HG03135 (cell line): Measurements from ENCODE around the gene GNG13.
"Not testable (repeated sequence)": the region's sequence is repeated elsewhere in the genome, so short reads cannot be mapped to it uniquely, and the experiment has no call there.

Experiments
- ATAC-seq: cut with Tn5 transposase; IDR thresholded peaks from one replicate; pipeline ENCODE4 v1.9.1; 2021; ENCODE audit warnings: mild to moderate bottlenecking, moderate library complexity; ENCODE audit not compliant: unreplicated experiment

The GNG13 gene

GRCh38 chr16:780296-780695 is 20.2 kb downstream of the GNG13 start:
- ATAC-seq, result no peak

- no peak for ATAC-seq
Measured at GRCh38 chr16:779561-779960, 21.0 kb downstream of the GNG13 start.

DNA sequence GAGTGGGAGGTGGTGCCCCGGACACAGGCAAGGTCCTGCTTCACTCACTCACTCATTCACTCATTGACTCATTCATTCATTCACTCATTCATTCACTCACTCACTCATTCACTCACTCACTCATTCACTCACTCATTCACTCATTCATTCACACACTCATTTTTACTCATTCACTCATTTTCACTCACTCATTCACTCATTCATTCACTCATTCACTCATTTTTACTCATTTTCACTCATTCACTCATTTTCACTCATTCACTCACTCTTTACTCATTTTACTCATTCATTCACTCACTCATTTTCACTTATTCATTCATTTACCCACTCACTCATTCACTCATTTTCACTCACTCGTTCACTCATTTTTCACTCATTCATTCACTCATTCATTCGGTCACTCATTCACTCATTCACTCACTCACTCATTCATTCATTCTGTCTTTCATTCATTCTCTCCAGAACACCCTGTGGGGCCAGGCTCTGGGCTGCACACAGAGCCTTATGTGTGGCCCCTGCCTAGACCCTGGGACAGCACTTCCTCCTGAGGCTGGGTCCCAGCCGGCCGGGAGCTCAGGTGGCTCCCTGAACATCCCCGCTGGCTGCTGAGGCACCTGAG is 21.5 kb downstream of the GNG13 start:
- no peak for ATAC-seq

DNA sequence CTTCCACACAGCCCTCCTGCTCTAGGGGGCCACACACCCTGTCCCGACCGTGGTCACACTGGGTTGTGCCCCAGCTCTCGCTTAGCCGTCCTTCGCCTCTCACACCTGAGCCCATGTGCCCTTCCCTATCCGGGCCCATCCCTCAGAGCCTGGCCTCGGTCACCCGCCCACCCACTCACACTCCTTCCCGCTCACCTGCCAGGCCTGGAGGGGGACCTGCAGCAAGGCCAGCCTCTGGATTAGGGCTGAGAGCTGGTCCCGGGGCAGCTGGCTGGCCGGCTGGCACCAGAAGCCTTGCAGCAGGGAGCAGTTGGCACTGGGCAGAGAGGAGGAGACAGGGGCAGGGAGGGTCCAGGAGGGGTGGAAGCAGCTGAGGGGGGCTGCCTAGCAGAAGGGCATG is 22.1 kb downstream of the GNG13 start:
- ATAC-seq, result no peak

DNA sequence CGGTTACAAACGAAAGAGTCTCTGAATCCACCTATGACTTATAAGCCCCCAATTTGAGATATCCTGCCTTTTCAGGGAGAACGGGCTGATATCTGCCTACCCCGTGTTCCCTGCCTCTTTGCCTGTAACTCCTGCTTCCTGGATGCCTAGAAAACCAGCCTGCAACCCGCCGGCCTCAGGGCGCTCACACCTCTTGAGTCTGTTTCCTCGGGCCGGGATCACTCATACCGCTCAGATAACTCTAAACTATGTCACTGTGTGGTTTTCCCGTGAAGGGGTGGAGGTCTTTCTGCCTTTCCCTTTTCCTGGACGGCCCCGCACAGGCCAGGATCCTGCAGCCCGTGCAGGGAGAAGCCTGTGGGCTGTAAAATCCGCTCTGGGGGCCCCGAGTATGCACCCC is 22.7 kb downstream of the GNG13 start:
- ATAC-seq, result no peak

DNA sequence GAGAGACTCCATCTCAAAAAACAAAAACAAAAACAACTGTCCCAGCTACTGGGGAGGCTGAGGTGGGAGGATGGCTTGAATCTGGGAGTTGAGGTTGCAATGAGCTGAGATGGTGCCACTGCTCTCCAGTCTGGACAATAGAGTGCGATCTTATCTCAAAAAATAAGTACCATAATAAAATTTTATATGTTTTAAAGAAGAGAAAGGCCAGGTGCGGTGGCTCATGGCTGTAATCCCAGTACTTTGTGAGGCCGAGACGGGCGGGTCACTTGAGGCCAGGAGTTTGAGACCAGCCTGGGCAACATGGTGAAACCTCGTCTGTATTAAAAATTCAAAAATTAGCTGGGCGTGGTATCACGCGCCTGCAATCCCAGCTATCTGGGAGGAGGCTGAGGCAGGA is 23.7 kb downstream of the GNG13 start:
- no peak for ATAC-seq

DNA sequence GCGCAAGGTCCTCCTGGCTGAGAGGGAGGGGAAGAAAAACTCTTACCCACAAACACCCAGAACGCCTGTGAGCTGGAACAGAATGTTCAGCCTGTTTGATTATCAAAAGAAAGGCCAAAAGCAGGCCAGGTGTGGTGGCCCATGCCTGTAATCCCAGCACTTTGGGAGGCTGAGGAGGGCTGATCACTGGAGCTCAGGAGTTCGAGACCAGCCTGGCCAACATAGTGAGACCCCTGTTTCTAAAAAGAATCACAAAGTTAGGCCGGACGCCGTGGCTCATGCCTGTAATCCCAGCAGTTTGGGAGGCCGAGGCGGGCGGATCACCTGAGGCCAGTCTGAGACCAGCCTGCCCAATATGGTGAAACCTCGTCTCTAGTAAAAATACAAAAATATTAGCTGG is 24.2 kb downstream of the GNG13 start:
- ATAC-seq, result not testable (repeated sequence)

DNA sequence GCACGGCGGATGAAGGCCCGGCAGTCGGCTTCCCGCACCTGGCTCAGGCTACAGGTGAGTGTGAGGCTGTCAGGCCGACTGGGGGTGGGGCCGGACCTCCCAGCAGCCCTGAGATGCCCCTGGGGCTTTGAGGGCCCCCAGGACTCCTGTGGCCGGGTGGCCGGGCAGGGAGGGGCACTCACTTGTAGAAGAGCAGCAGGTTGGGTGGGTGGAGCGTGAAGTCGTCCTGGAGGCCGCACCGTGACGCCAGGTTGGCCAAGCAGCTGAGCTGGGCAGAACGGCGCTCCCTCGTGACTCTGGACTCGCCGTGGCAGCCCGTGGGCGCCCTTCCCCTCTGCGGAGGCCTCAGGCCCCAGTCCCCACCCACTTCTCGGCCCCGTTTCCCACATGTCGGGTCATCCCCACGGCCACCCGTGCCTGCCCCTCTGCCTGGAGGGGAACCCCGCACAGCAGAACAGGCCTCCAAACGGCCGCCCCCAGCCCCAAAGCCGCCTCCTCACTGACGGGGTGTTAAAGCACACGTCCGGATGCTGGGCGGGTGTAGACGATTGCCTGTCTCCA is 25.2 kb downstream of the GNG13 start:
- ATAC-seq, result no peak

- no peak for ATAC-seq
Measured at GRCh38 chr16:774086-775001, 26.2 kb downstream of the GNG13 start.

DNA sequence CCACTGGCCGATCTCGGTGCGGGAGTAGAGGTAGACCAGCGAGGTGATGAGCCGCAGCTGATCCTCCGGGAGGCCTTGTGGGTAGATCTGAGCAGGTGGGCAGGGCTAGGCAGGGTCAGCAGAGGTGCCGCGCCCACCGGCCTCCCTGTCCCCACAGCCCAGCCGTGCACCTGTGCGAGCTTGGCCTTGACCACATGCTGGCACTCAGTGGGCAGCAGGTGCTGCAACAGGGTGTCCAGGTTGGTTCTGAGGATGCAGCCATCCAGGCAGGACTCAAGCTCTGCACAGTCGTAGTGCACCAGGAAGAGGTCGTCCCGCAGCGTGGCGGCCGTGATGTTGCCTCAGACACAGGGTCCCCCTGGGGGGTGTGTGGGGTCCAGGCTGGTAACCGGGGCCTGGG is 27.6 kb downstream of the GNG13 start:
- ATAC-seq, result no peak

GRCh38 chr16:770411-770810 is 30.1 kb downstream of the GNG13 start:
- ATAC-seq, result no peak

DNA sequence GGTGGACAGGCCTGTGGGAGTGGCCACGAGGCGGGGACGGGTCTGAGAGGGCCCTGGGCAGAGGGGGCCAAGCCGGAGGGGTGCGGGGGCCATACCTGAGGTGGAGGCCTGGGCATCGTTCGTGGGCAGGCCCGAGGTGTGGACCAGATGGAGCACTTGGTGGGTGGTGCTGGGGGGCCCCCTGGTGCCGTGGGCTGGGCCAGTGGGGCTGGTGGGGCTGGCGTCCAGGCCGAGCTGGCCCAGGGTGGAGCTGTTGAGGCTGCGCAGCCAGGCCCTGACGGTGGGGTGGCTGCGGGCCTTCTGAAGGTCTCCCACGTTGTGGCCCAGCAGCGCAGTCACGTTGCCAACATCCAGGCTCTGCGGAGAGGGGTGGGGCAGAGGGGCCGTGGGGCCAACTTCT is 30.6 kb downstream of the GNG13 start:
- ATAC-seq, result no peak

DNA sequence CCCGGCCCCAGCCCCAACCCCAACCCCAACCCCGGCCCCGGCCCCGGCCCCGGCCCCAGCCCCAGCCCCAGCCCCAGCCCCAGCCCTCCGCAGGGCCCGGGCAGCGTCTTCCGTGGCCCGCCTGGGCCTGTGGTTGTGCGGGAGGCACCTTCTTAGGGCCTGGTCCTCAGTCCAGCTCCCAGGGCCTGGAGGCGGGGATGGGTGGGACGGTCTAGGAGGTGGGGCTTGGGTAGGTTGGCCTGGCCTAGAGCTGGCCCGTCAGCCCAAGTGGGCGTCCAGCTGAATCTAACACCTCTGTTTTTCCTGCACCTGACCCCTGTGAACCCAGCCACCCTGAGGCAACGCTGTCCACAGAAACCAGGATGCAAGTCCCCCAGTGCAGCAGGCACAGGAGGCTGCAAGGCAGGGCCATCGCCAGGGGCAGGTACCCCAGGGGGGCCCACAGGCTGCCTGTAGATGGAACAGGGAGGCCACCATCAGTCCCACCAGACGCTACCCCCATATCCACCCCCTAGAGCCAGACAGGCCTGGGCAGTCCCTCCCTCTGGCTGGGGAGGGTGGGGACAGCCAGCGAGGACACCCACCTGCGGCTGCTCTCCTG is 31.2 kb downstream of the GNG13 start:
- ATAC-seq, result no peak

DNA sequence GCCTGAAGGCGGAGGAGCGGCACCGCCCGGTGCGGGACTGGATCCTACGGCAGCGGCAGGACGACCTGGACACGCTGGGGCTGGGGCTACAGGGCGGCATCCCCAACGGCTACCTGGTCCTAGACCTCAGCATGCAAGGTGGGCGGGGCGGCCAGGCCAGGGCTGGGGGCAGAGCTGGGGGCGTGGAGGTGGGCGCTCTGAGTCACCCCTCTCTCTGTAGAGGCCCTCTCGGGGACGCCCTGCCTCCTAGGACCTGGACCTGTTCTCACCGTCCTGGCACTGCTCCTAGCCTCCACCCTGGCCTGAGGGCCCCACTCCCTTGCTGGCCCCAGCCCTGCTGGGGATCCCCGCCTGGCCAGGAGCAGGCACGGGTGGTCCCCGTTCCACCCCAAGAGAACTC is 32.1 kb downstream of the GNG13 start:
- ATAC-seq, result no peak

DNA sequence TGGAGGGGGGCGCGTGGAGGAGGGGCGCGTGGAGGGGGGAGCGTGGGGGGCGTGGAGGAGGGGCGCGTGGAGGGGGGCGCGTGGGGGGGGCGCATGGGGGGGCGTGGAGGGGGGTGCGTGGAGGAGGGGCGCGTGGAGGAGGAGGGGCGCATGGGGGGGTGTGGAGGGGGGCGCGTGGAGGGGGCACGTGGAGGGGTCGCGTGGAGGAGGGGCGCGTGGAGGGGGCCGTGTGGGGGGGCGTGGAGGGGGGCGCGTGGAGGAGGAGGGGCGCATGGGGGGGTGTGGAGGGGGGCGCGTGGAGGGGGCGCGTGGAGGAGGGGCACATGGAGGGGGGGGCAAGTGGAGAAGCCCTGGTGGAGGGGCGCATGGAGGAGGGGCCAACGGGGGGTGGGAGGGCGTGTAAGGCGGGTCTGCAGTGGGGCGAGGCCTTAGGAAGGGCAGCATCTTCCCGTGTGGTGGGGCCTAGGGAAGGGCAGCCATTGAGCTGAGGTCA is 32.7 kb downstream of the GNG13 start:
- ATAC-seq, result no peak

- no peak for ATAC-seq
Measured at GRCh38 chr16:766820-767640, 33.5 kb downstream of the GNG13 start.

DNA sequence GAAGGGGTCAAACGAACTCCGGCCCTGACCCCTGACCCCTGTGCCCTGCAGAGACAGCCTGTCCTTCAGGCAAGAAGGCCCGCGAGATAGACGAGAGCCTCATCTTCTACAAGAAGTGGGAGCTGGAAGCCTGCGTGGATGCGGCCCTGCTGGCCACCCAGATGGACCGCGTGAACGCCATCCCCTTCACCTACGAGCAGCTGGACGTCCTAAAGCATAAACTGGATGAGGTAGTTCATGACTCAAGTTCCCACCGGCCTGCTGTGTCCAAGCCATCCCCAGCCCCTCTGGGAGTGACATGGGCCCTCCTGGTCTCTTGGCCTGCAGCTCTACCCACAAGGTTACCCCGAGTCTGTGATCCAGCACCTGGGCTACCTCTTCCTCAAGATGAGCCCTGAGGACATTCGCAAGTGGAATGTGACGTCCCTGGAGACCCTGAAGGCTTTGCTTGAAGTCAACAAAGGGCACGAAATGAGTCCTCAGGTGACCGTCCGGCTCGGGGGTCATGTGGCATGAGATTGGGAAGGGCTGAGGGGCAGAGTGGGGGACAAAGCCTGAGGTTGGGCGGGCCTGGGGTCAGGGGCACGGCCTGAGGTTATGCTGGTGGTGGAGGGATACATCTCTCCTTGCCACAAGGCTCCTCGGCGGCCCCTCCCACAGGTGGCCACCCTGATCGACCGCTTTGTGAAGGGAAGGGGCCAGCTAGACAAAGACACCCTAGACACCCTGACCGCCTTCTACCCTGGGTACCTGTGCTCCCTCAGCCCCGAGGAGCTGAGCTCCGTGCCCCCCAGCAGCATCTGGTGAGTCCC is 34.3 kb downstream of the GNG13 start:
- ATAC-seq, result no peak

GRCh38 chr16:765488-765865 is 35.1 kb downstream of the GNG13 start:
- no peak for ATAC-seq

- ATAC-seq, result no peak
Measured at GRCh38 chr16:764848-765487, 35.6 kb downstream of the GNG13 start.
